Heart left ventricle (tissue), 13 donors: ENCODE results near the gene SNRNP40.

Source experiments
- CTCF ChIP-seq, 12 donors: fragments of 200-600 bp; sonication (generic) in 4 of 12; IDR thresholded peaks; one replicate each; pipeline versions ENCODE4 v1.5.0 to v1.8.0; 2018 to 2022; ENCODE audit warnings: antibody characterized with exemption in 12 of 12, mild to moderate bottlenecking in 5 of 12
- POLR2A ChIP-seq, 2 donors: fragments of 450-650 bp; IDR thresholded peaks; one replicate each; pipeline ENCODE4 v1.6.1; 2017; ENCODE audit warnings: antibody characterized with exemption in 2 of 2, mild to moderate bottlenecking in 2 of 2, moderate library complexity in 2 of 2
- donor health status: ischemic (EF 13 %, LVEDD 7.1; RV severe dilation, severe dysfunction).
- donor health status: DM: no; HTN: yes; CAD: no.
- donor health status: DM: no; HTN: no; CAD: no.
- donor health status: ischemic (EF 25% LVEDD 6.9; RV normal size, moderate dysfunction).
- donor health status: ischemic (EF 25% LVEDD 5.7; RV mildly dilated, moderate dysfunction).
- donor health status: ischemic (EF 35%, LVEDD 5.7; RV mildly dilated, moderate dysfunction).
- donor health status: nonischemic (EF 11% LVEDD 7.7; RV severe dilation, severe dysfunction).
- donor health status: DM: yes; HTN: yes; CAD: no.
- donor health status: PGD.
- donor health status: ischemic (EF 29% LVEDD 5.4; RV normal size, mild dysfunction).
- donor health status: nonischemic (EF 23%, LVEDD 6.1; RV moderate dilation, normal function).

DNA sequence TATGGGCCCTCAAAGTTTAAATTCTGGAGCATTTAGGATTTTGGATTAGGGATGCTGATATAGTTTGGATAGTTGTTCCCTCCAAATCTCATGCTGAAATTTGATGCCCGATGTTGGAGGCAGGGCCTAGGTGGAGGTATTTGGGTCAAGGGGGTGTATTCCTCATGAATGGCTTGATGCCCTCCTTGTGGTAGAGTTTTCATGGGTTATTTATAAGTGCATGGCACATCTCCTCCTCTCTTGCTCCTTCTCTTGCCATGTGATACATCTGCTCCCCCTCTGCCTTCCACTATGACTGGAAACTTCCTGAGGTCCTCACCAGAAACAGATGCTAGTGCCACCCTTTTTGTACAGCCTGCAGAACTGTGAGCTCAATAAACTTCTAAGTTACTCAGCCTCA lies 39.4 kb downstream of the SNRNP40 start:
- no peak for TF ChIP-seq CTCF (IDR thresholded peaks at IDR 0.05)
- TF ChIP-seq POLR2A (IDR thresholded peaks at IDR 0.05): no peak
